Measurements from ENCODE around the gene GRID1.

DNA sequence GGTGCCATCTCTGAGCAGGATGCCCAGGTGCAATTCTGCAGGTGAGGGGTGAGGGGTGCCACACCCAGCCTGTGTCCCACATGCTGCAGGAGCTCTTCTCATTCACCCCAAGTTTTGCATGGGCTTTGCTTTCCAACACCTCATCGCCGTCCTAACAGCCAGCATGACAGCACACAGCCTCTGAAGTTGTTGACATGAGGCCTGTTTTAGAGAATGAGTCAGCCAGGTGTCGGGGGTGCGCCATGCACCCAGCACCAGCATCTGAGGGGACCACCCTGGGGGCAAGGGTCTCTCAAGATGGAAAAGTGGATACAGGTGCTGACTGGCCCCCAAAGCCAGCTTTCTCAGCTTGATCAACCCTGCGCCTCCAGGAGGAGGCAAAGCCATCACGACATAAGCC is 146.0 kb downstream of the GRID1 start:
- TF ChIP-seq EZH2 (IDR thresholded peaks at IDR 0.05) (no peak), POLR2AphosphoS5 (IDR thresholded peaks at IDR 0.05; ENCODE audit: borderline replicate concordance, low read depth, low read length) (no peak)
